Measurements from ENCODE around the gene SPN. TPM values are rescaled to one million over a fixed set of nuclear protein-coding genes. Genes with fewer than 3 reads are reported as not detected.
A peak's percentile ranks its signal among the peaks of the same experiment; 100 is the strongest.
"Not testable (repeated sequence)": the region's sequence is repeated elsewhere in the genome, so short reads cannot be mapped to it uniquely, and the experiment has no call there.

The SPN gene
- total RNA-seq, 2 experiments from 2014 or later = 45.7 to 48.3 TPM

DNA sequence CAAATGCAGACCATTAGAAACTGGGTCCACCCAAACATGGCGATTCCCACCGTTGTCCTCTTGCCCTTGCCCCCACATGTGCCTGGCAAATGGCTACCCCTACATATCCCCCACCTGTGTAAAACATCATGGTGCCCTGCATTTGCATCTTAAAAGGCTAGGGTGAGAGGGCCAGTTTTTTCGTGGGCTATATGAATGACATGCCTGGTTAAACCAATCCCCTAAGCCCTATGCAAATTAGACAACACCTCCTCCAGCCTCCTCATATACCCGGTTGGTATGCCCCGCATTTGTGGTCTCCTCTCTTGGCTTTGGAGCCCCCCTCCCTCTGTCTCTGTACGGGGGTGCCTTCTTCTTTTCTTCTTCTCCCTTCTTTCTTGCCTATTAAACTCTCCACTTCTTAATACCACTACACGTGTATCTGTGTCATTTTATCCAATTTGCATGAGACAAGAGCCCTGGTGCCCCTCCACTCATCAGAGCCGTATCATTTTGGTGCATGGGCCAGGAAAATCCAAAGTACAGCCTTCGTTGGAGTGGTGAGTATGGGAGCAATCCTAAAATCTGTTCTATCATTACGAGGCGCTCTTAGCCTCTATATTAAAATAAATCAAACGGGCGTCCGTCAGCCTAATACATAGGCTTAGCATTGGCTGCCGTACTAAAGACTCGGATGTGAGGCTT is 46.0 kb downstream of the SPN start:
- Mint-ChIP-seq H3K4me3 (no peak overlapping the region), H3K27me3 (no peaks in the 10 kb centered on the region), H3K27ac (no peak overlapping the region), H3K9me3 (no peaks in the 10 kb centered on the region), H3K36me3 (ENCODE audit: low read depth) (no peaks in the 10 kb centered on the region), H3K4me1 (ENCODE audit: low read depth) (peaks cover 14% of the 10 kb centered on the region)
- ChIA-PET POLR2A (interaction anchor here (1.6 to 4.5 kb wide), 2 partner anchors 8 to 81 kb away, joined by 8 to 41 read pairs; partner anchors contain the start of gene KIF22), CTCF (interaction anchor here (1.5 to 1.9 kb wide), 2 partner anchors 9 to 76 kb away, joined by 9 to 27 read pairs; no protein-coding TSS in a partner anchor)
- Histone ChIP-seq H3K36me3 (ENCODE audit: insufficient read depth, low read length) (no peaks in the 10 kb centered on the region), H3K27ac (ENCODE audit: low read depth in 1 of 2, low read length in 2 of 2) (no peak overlapping the region), H3K4me1 (ENCODE audit: insufficient read depth, low read length) (peaks cover 11% of the 10 kb centered on the region), H3K4me3 (ENCODE audit: low read length) (no peak overlapping the region), H3K27me3 (ENCODE audit: control insufficient read depth in 1 of 2, insufficient read depth in 2 of 2, low read length in 2 of 2) (no peaks in the 10 kb centered on the region), H3K9me3 (ENCODE audit: control insufficient read depth in 1 of 2, insufficient read depth in 1 of 2, low read length in 2 of 2) (no peaks in the 10 kb centered on the region)
- no peak for ATAC-seq (ENCODE audit: poor library complexity)
- TF ChIP-seq, protein P1, sequence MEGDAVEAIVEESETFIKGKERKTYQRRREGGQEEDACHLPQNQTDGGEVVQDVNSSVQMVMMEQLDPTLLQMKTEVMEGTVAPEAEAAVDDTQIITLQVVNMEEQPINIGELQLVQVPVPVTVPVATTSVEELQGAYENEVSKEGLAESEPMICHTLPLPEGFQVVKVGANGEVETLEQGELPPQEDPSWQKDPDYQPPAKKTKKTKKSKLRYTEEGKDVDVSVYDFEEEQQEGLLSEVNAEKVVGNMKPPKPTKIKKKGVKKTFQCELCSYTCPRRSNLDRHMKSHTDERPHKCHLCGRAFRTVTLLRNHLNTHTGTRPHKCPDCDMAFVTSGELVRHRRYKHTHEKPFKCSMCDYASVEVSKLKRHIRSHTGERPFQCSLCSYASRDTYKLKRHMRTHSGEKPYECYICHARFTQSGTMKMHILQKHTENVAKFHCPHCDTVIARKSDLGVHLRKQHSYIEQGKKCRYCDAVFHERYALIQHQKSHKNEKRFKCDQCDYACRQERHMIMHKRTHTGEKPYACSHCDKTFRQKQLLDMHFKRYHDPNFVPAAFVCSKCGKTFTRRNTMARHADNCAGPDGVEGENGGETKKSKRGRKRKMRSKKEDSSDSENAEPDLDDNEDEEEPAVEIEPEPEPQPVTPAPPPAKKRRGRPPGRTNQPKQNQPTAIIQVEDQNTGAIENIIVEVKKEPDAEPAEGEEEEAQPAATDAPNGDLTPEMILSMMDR (IDR thresholded peaks at IDR 0.05) = no peak
- no peak for DNase-seq
- intact Hi-C loops (cut with DNase I, micrococcal nuclease) = no loop called here

DNA sequence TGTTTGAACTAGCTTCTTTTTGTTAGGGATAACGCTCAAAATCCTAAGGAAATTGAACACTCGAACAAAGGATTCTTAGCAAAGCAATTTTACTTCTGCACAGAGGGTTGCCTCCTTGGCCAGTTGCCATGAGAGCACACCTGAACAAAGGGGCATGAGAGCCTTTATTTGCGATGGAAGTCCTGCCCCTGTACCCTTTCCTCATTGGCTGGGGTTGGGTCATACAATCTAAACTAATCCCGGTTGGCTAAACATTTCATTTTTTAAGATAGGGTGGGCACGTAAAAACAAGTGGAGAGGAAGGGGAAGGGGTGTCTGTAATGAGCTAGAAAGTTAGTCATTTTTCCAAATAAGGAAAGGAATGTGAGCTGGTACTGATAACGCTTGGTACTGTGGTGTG is 46.6 kb downstream of the SPN start:
- not testable (repeated sequence) for H3K36me3 ChIP-seq (ENCODE audit: insufficient read depth, low read length); DNase-seq; H3K4me3 ChIP-seq (ENCODE audit: low read length); H3K36me3 Mint-ChIP-seq (ENCODE audit: low read depth); H3K27ac ChIP-seq (ENCODE audit: low read depth in 1 of 2, low read length in 2 of 2); H3K9me3 Mint-ChIP-seq; H3K9me3 ChIP-seq (ENCODE audit: control insufficient read depth in 1 of 2, insufficient read depth in 1 of 2, low read length in 2 of 2); H3K4me3 Mint-ChIP-seq; ATAC-seq (ENCODE audit: poor library complexity); H3K4me1 ChIP-seq (ENCODE audit: insufficient read depth, low read length); H3K27me3 Mint-ChIP-seq; H3K27me3 ChIP-seq (ENCODE audit: control insufficient read depth in 1 of 2, insufficient read depth in 2 of 2, low read length in 2 of 2); H3K27ac Mint-ChIP-seq
- ChIA-PET CTCF (interaction anchor here (1.5 to 1.9 kb wide), 2 partner anchors 9 to 76 kb away, joined by 9 to 27 read pairs; no protein-coding TSS in a partner anchor), POLR2A (interaction anchor here (1.6 to 4.5 kb wide), 2 partner anchors 9 to 81 kb away, joined by 8 to 41 read pairs; partner anchors contain the start of gene KIF22)
- intact Hi-C loops (cut with DNase I, micrococcal nuclease) = loop anchor here (1.0 kb wide), 2 partner anchors 7 to 9 kb away; no protein-coding TSS in a partner anchor
- peaks cover 14% of the 10 kb centered on the region for H3K4me1 Mint-ChIP-seq (ENCODE audit: low read depth)

DNA sequence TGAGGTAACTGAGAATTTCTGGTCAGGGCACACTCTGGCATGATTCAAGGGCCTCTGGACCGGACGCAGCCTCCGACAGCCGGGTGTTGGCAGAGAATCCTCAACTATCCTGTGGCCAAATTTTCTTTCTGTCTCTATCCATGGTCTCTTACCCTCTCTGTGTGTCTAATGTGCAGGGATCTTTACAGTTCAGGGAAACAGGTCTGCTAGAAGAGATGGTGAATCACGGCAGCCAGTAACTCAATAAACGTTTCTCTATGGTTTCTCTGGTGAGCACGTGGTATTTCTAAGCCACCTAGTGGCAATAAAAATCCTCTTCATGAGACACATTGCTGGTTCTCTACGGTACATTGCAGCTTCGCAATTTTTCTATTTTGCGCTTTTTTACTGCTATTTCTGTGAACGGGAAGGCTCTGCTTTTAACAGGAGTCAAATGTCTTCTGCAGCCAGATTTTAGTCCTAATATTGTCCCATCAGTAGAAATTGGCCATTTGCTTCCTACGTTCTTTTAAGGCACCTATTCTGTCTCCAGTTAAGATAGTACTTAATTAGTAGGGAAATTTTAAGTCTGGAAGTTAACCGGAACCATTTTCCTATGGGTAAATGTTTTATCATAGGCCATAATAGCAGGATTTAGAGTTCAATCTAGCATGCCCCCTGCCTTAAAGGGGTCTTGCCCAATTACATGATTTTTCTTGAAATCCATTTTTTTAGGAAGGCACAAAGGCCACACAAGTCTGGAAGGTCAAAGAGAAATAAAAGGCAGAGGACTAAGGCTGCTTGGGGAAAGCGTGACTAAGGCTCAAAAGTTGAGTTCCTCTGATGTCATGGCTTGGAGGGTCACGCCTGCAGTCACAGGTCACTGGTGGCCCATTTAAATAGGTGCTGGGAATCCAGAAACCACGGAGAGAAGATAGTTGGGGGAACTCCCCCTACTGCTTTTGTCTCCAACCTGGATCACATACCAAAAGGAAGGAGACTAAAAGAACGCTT is 47.5 kb downstream of the SPN start:
- Mint-ChIP-seq H3K27me3 (no peaks in the 10 kb centered on the region), H3K4me3 (no peak overlapping the region), H3K9me3 (no peaks in the 10 kb centered on the region), H3K36me3 (ENCODE audit: low read depth) (no peaks in the 10 kb centered on the region), H3K4me1 (ENCODE audit: low read depth) (peaks cover 11% of the 10 kb centered on the region), H3K27ac (peak overlapping the region; percentile 35)
- ATAC-seq (ENCODE audit: poor library complexity) = peak; percentile 100
- Histone ChIP-seq H3K27ac (ENCODE audit: low read depth in 1 of 2, low read length in 2 of 2) (no peak overlapping the region), H3K4me1 (ENCODE audit: insufficient read depth, low read length) (peaks cover 9% of the 10 kb centered on the region), H3K36me3 (ENCODE audit: insufficient read depth, low read length) (no peaks in the 10 kb centered on the region), H3K9me3 (ENCODE audit: control insufficient read depth in 1 of 2, insufficient read depth in 1 of 2, low read length in 2 of 2) (no peaks in the 10 kb centered on the region), H3K27me3 (ENCODE audit: control insufficient read depth in 1 of 2, insufficient read depth in 2 of 2, low read length in 2 of 2) (no peaks in the 10 kb centered on the region), H3K4me3 (ENCODE audit: low read length) (no peak overlapping the region)
- POLR2A ChIA-PET = interaction anchor here (0.7 to 4.5 kb wide), 4 partner anchors 10 to 115 kb away, joined by 3 to 41 read pairs (median 6); partner anchors contain the start of gene KIF22
- peak in 7 of 14 experiments; percentile 11 to 84 (median 63) for DNase-seq
- intact Hi-C loops (cut with DNase I, micrococcal nuclease) = loop anchor here (1.0 kb wide), 2 partner anchors 8 to 10 kb away; no protein-coding TSS in a partner anchor
- TF ChIP-seq, protein P1 (IDR thresholded peaks at IDR 0.05) = peak; percentile 74
- CTCF ChIA-PET = interaction anchor here (0.6 to 1.9 kb wide), 8 partner anchors 10 to 129 kb away, joined by 3 to 27 read pairs (median 4); partner anchors contain the start of genes KIF22 and PAGR1
